Lower lobe of right lung (tissue), 2 donors: ENCODE results near the gene TMPRSS9. TPM values are rescaled to one million over a fixed set of nuclear protein-coding genes. Genes with fewer than 3 reads are reported as not detected.
A peak's percentile ranks its signal among the peaks of the same experiment; 100 is the strongest.

Experiments used
- ATAC-seq, 2 donors: fragments of 200-7000 bp; cut with Tn5 transposase; one replicate each; pipeline ENCODE4 v1.9.1; 2020 to 2022; ENCODE audit warnings: mild to moderate bottlenecking in 2 of 2, moderate library complexity in 2 of 2
- DNase-seq: peaks from one replicate; pipeline ENCODE4 v3.0.0-alpha.2; 2020
- H3K27ac ChIP-seq: fragments of 200-600 bp; one replicate; pipeline ENCODE4 v1.8.0; 2022
- H3K27me3 ChIP-seq: fragments of 200-600 bp; one replicate; pipeline ENCODE4 v1.8.0; 2022; ENCODE audit warnings: low read depth
- H3K36me3 ChIP-seq: fragments of 200-600 bp; one replicate; pipeline ENCODE4 v1.8.0; 2022; ENCODE audit warnings: mild to moderate bottlenecking
- H3K4me1 ChIP-seq: fragments of 200-600 bp; one replicate; pipeline ENCODE4 v1.8.0; 2022
- H3K4me3 ChIP-seq: fragments of 200-600 bp; one replicate; pipeline ENCODE4 v1.8.0; 2022; ENCODE audit warnings: mild to moderate bottlenecking
- H3K9me3 ChIP-seq: fragments of 200-600 bp; one replicate; pipeline ENCODE4 v1.8.0; 2022
- intact Hi-C: fragments of 100-400 bp; cut with DNase I; formaldehyde crosslinking; loops from one replicate; pipeline ENCODE4 v1.11.0; 2022
- long read RNA-seq: library from polyadenylated mRNA; unstranded; transcript quantifications from one replicate; pipeline ENCODE4 v2.0.0, GENCODE V29; 2021
- total RNA-seq: library from RNA; stranded (reverse); fragmentation: NEBNext Ultra II Directional; extraction: Animal tissue kit (Norgen Biotek cat#: 25700); gene quantifications from one replicate; pipeline ENCODE4 v1.2.1, GENCODE V29; 2021
- TF ChIP-seq, protein P1 (sequence below): fragments of 200-600 bp; IDR thresholded peaks from one replicate; pipeline ENCODE4 v1.8.0; 2022; ENCODE audit warnings: antibody characterized with exemption, mild to moderate bottlenecking
- donor health status: DM: no; HTN: yes; CAD: no; lungs with severe emphysema.

TMPRSS9 gene
- total RNA-seq = not detected
- long read RNA-seq, partial matches to known transcripts = 0 of 10 reads
- long read RNA-seq, other reads (novel, unspliced or antisense) = 10 of 10 reads

DNA sequence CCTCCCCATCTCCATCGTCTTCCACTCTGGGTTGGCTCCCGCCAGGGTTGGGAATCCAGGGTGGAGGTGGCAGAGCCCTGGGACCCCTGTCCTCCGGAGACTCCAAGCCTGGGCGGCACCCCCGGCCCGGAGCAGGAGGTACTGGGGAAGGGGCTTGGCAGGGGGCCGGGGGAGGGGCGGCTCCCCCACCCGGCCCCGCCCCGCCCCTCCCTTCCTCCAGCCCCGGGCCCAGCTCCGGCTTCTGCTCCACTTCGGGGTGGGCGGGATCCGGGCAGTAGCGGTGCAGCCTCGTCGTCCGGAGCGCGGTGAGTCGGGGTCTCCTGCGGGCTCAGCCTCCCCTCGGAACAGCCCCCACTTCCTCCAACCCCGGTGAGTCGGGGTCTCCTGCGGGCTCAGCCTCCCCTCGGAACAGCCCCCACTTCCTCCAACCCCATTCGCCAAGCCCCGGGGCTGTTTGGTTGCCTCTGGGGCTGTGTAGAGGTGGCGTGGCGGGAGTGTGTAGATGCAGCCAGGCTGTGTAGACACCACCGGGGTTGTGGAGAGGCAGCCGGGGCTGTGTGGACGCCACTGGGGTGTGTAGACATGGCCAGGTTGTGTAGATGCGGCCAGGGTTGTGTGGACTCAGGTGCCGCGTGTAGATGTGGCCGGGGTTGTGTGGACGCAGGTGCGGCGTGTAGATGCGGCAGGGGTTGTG is at the start of gene TMPRSS9:
Gene TMPRSS9, plus strand, starts transcription at position 274 of the 694 bp plus-strand sequence. CDS start 29,521 bp downstream, outside the sequence.
- ATAC-seq (peak in 1 of 2 donors; percentile 12), DNase-seq (no peak)
- Histone ChIP-seq H3K36me3 (no peaks in the 10 kb centered on the region), H3K4me3 (no peak within 1 kb of the TSS), H3K9me3 (no peaks in the 10 kb centered on the region), H3K27ac (no peak within 1 kb of the TSS), H3K4me1 (peaks cover 4% of the 10 kb centered on the region), H3K27me3 (peaks cover 42% of the 10 kb centered on the region)
- TF ChIP-seq, protein P1, sequence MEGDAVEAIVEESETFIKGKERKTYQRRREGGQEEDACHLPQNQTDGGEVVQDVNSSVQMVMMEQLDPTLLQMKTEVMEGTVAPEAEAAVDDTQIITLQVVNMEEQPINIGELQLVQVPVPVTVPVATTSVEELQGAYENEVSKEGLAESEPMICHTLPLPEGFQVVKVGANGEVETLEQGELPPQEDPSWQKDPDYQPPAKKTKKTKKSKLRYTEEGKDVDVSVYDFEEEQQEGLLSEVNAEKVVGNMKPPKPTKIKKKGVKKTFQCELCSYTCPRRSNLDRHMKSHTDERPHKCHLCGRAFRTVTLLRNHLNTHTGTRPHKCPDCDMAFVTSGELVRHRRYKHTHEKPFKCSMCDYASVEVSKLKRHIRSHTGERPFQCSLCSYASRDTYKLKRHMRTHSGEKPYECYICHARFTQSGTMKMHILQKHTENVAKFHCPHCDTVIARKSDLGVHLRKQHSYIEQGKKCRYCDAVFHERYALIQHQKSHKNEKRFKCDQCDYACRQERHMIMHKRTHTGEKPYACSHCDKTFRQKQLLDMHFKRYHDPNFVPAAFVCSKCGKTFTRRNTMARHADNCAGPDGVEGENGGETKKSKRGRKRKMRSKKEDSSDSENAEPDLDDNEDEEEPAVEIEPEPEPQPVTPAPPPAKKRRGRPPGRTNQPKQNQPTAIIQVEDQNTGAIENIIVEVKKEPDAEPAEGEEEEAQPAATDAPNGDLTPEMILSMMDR = no peak
- intact Hi-C loops = no loop called here

DNA sequence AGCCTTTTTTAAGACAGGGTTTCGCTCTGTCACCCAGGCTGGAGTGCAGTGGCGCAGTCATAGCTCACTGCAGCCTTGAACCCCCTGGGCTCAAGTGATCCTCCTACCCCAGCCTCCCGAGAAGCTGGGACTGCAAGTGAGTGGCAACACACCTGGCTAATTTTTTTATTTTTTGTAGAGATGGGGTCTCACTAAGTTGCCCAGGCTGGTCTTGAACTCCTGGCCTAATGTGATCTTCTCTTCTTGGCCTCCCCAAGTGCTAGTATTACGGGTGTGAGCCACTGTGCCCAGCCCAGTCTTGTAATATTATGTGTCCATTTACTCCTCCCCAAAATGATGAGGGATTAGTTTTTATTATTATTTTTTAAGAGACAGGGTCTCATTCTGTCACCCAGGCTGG is 49.0 kb upstream of the TMPRSS9 start:
- Histone ChIP-seq H3K4me1 (peaks cover 7% of the 10 kb centered on the region), H3K9me3 (no peaks in the 10 kb centered on the region), H3K4me3 (no peak overlapping the region), H3K27me3 (peaks cover 74% of the 10 kb centered on the region), H3K27ac (no peak overlapping the region), H3K36me3 (no peaks in the 10 kb centered on the region)
- no peak for ATAC-seq
- TF ChIP-seq, protein P1 = no peak
- intact Hi-C loops = no loop called here
- DNase-seq = no peak

DNA sequence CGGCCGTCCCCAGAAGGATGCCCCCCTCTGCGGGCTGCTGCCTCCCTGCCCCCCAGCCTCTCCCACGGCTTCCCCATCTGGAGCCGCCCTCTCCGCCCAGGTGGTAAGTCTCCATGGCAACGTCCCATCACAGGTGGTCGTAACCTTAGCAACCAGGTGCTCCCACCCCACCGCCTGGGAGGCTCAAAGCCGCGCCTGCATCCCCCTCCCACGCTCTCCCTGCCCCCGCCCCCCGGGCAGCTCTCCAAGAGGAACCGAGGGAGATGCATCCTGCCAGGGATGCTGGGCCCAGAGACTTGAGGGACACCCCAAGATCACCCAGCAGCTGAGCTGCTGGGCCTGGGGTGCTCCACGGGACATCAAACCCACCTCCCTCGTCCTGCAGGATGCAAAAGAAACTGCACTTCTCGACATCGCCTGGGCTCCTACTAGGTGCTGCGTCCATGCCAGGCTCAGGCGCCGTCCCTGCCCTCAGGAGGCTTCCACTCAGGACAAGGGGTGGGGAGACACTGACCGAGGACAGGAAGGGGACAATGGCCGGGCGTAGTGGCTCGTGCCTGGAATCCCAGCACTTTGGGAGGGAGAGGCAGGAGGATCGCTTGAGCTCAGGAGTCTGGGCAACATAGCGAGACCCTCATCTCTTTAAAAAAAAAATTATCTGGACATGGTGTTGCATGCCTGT is 47.1 kb upstream of the TMPRSS9 start:
- no peak overlapping the region for H3K4me3 ChIP-seq
- TF ChIP-seq, protein P1 = no peak
- H3K9me3 ChIP-seq = no peaks in the 10 kb centered on the region
- intact Hi-C loops = no loop called here
- DNase-seq = no peak
- peaks cover 11% of the 10 kb centered on the region for H3K4me1 ChIP-seq
- H3K27ac ChIP-seq = no peak overlapping the region
- H3K27me3 ChIP-seq = peaks cover 57% of the 10 kb centered on the region
- H3K36me3 ChIP-seq = no peaks in the 10 kb centered on the region
- ATAC-seq = no peak

DNA sequence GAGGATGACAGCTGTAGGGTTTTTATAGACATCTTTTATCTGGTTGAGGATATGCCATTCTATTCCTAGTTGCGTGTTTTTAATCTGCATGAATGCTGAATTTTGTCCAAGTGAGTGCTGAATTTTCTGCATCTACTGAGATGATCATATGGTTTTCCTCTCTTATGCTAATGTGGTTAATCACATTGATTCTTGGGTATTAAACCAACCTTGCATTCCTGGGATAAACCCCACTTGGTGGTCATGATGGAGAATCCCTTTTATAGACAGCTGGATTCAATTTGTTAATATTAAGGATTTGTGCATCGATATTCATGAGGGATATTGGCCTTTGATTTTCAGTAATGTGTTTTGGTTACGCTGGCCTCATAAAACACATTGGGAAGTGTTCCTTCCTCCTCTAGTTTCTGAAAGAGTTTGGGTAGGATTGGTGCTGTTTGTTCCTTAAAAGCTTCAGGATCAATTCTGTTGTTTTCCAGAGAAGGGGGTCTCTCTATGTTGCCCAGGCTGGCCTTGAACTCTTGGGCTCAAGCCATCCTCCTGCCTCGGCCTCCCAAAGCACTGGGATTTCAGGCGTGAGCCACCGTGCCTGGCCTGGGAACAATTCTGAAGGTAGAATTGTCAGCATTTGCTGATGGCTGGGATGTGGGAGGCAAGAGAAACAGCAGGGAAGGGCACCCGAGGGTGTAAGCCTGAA is 44.8 kb upstream of the TMPRSS9 start:
- peaks cover 35% of the 10 kb centered on the region for H3K27me3 ChIP-seq
- H3K27ac ChIP-seq = peak overlapping the region; percentile 46
- no peak for ATAC-seq
- no peak for DNase-seq
- H3K4me3 ChIP-seq = no peak overlapping the region
- H3K36me3 ChIP-seq = no peaks in the 10 kb centered on the region
- intact Hi-C loops = no loop called here
- TF ChIP-seq, protein P1 = no peak
- H3K4me1 ChIP-seq = peaks cover 11% of the 10 kb centered on the region
- no peaks in the 10 kb centered on the region for H3K9me3 ChIP-seq

DNA sequence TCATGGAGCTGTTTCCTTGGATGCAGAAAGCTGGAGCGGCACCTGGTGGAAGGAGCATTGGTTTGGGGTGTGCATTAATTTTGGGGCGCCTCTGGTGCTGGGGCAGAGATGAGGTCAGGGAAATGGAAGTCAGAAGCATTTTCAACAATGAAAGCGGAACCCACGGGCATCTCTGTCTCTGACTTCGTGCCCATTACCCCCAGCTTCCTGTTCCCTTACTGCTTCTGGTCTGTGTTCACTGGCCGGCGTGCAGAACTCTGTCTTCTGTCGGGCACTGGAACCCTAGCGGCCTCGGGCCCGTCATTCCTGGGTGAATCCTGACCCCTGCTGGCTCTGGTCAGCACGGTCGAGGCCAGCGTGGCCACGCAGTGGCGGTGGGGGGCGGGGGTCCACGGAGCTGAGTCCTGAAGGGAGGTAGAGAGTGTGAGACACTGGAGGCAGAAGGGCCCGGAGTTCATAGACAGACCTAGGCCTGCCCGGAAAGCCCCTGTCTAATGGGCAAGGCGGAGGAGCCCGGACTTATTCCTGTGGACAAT is 44.2 kb upstream of the TMPRSS9 start:
- ATAC-seq = peak; percentile 89 to 91

More for the DNA sequence above, 44.2 kb upstream of the TMPRSS9 start:
- Histone ChIP-seq H3K4me1 (peaks cover 11% of the 10 kb centered on the region), H3K36me3 (no peaks in the 10 kb centered on the region), H3K27me3 (peaks cover 29% of the 10 kb centered on the region), H3K9me3 (no peaks in the 10 kb centered on the region), H3K4me3 (no peak overlapping the region), H3K27ac (peak overlapping the region; percentile 46)
- peak; percentile 88 for DNase-seq
- intact Hi-C loops = no loop called here
- TF ChIP-seq, protein P1 = peak; percentile 68
